Ishikawa (cell line): ENCODE measurements around the gene CCL17.

Source experiments
- CEBPB ChIP-seq: IDR thresholded peaks from 2 replicates; pipeline ENCODE4 v1.6.1; 2012
- CREB1 ChIP-seq: IDR thresholded peaks from 2 replicates; pipeline ENCODE4 v1.6.1; 2012; ENCODE audit warnings: low read depth
- EGR1 ChIP-seq: IDR thresholded peaks from 2 replicates; pipeline ENCODE4 v1.6.1; 2012
- EP300 ChIP-seq: IDR thresholded peaks from 2 replicates; pipeline ENCODE4 v1.6.1; 2012; ENCODE audit warnings: borderline replicate concordance
- FOXM1 ChIP-seq: IDR thresholded peaks from 2 replicates; pipeline ENCODE4 v1.6.1; 2012; ENCODE audit warnings: low read depth, borderline replicate concordance
- MAX ChIP-seq: IDR thresholded peaks from 2 replicates; pipeline ENCODE4 v1.6.1; 2012
- NFIC ChIP-seq: IDR thresholded peaks from 2 replicates; pipeline ENCODE4 v1.6.1; 2012
- RAD21 ChIP-seq: IDR thresholded peaks from 2 replicates; pipeline ENCODE4 v1.6.1; 2012; ENCODE audit warnings: low read depth
- REST ChIP-seq: IDR thresholded peaks from 2 replicates; pipeline ENCODE4 v1.6.1; 2012; ENCODE audit warnings: low read depth, mild to moderate bottlenecking
- TAF1 ChIP-seq: IDR thresholded peaks from 2 replicates; pipeline ENCODE4 v1.6.1; 2012; ENCODE audit warnings: low read depth, mild to moderate bottlenecking
- TCF12 ChIP-seq: IDR thresholded peaks from 2 replicates; pipeline ENCODE4 v1.6.1; 2012; ENCODE audit warnings: low read depth
- TEAD4 ChIP-seq: IDR thresholded peaks from 2 replicates; pipeline ENCODE4 v1.6.1; 2012
- USF1 ChIP-seq: IDR thresholded peaks from 2 replicates; pipeline ENCODE4 v1.6.1; 2012
- YY1 ChIP-seq: IDR thresholded peaks from 2 replicates; pipeline ENCODE4 v1.6.1; 2012; ENCODE audit warnings: low read depth
- ZBTB7A ChIP-seq: IDR thresholded peaks from 2 replicates; pipeline ENCODE4 v1.6.1; 2012; ENCODE audit warnings: low read depth

Gene CCL17

GRCh38 chr16:57446531-57447185 lies 42.1 kb downstream of the CCL17 start:
- TF ChIP-seq CEBPB (no peak), ZBTB7A (no peak), CREB1 (no peak), TEAD4 (no peak), EP300 (no peak), TCF12 (no peak), TAF1 (no peak), EGR1 (no peak), NFIC (no peak), REST (no peak), MAX (no peak), RAD21 (no peak), FOXM1 (no peak), YY1 (no peak), USF1 (no peak)

- TF ChIP-seq RAD21 = no peak
- 0 out of 2 replicates have a peak, but pooled peaks have one; percentile 7 for TF ChIP-seq EP300
- TF ChIP-seq TAF1 = peak; percentile 100
- TF ChIP-seq REST = 0 out of 2 replicates have a peak, but pooled peaks have one; percentile 38
- TF ChIP-seq TCF12 = peak; percentile 80
- peak; percentile 64 for TF ChIP-seq EGR1
- TF ChIP-seq CREB1 = peak; percentile 72
- no peak; the same call in 1 of the 2 replicates for TF ChIP-seq CEBPB
- TF ChIP-seq MAX = peak; percentile 93
- peak; percentile 46; the same call in 1 of the 2 replicates for TF ChIP-seq NFIC
- no peak for TF ChIP-seq TEAD4
- no peak for TF ChIP-seq ZBTB7A
- peak; percentile 99 for TF ChIP-seq YY1
- TF ChIP-seq USF1 = no peak
- no peak for TF ChIP-seq FOXM1
These were observed 42.8 kb downstream of the CCL17 start, which contains the start of the genes CIAPIN1 and COQ9 for GRCh38 chr16:57447186-57447962. Gene CIAPIN1 (minus strand): TSS chr16:57447385. CDS start chr16:57440928, 6,457 bp downstream. Gene COQ9 (plus strand): TSS chr16:57447479. CDS start chr16:57447506, 27 bp downstream.

GRCh38 chr16:57452021-57452420 lies 47.5 kb downstream of the CCL17 start:
- TF ChIP-seq USF1 = no peak
- TF ChIP-seq FOXM1 = no peak
- TF ChIP-seq REST = no peak
- TF ChIP-seq MAX = no peak
- TF ChIP-seq TCF12 = no peak
- TF ChIP-seq CREB1 = no peak
- TF ChIP-seq NFIC = no peak
- TF ChIP-seq RAD21 = no peak
- TF ChIP-seq TAF1 = no peak
- no peak for TF ChIP-seq YY1
- no peak for TF ChIP-seq TEAD4
- no peak for TF ChIP-seq EP300
- TF ChIP-seq ZBTB7A = no peak
- TF ChIP-seq CEBPB = no peak
- TF ChIP-seq EGR1 = no peak
